HuH-7.5 (cell line): ENCODE measurements around the gene NTM.

Experiments used
- DNase-seq: peaks from one replicate; pipeline ENCODE4 v3.0.0; 2011; ENCODE audit warnings: low spot score

NTM gene

DNA sequence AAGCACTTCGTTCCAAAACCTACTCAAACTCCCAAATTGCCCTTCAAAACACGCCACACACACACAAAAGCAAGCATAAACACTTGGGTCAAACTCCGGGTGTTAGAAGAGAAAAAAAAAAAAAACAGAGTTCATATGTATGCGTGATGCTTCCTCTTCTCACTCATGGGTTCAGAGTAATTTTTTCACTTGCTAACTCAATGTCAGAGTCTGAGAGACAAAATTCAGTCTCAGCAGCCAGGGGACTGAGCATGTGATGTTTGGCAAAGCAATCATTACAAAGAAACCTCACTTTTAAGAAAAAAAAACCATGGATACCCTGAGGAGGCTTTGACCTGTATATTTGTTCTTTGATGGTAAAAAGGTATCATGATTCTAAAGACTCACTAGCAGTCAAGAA is 461.7 kb downstream of the NTM start:
- DNase-seq, result no peak

DNA sequence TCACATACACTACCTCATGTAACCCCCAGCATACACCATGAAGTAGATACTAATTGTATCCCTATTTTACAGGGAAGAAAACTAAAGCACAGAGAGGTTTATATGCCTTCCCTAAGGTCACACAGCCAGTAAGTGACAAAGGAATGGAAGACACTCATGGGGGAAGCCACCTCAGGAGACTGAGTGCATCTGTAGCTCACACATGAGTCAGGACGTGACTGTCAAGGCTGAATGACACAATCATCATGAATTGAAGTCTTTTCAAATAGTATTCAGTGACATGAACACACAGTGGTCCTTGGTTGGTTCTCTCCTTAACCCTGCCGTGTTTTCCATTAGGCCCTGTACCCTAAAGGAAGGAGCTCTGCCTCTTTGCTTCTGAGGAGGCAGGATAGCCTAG is 463.0 kb downstream of the NTM start:
- no peak for DNase-seq

DNA sequence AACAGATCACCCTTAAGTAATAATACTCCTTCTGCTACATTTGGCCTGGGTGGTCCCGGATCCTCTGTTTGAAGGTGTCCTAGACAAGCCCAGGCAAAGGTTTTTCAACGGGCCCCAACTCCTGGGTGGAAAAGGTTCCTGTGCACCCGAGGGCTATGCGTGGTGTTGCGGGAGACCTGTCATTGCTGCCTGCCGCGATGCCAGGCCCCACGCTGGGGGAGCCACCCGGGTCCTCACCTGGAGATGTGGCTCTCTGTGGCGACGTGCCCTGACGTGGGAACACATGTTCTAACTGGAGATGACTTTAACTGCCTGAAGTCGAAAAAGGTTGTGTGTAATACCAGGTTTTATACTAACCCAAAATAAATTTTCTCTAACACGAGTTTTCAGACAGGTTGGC is 467.1 kb downstream of the NTM start:
- DNase-seq, result no peak

GRCh38 chr11:131838016-131838415 is 467.6 kb downstream of the NTM start:
- no peak for DNase-seq

DNA sequence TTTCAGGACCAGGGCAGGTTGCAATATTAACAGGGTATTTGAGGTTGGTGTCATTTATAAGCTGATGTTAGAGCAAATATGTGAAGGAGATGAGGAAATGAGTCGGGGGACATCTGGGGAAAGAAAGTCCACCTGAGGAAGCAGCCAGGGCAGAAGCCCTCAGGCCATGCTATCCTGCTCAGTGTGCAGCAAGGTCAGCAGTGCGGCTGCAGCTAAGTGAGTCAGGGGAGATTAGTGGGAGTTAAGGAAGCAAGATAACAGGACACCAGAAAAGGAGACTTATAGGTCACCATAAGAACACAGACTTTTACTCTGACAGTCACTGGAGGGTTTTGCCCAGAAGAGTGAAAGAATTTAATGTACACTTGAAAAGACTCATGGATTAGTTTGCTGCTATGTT is 468.9 kb downstream of the NTM start:
- DNase-seq, result no peak

DNA sequence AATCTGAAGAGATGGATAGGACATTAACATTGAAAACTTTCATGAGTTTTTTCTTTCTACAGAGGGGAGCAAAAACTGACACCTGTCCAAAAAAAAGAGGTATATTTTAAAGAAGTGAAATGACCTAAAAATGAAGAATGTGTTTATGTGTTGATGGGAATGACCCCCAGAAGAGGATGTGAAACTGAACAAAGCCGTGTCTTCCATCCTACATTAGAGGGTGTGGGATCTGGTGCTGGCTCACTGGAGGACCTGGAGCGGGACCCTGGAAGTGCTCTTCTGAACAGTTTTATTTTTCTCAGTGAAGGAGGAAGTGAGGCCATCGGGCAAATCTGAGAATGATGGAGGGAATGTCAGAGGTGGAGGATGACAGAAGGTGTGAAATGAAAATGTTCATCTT is 470.1 kb downstream of the NTM start:
- no peak for DNase-seq

DNA sequence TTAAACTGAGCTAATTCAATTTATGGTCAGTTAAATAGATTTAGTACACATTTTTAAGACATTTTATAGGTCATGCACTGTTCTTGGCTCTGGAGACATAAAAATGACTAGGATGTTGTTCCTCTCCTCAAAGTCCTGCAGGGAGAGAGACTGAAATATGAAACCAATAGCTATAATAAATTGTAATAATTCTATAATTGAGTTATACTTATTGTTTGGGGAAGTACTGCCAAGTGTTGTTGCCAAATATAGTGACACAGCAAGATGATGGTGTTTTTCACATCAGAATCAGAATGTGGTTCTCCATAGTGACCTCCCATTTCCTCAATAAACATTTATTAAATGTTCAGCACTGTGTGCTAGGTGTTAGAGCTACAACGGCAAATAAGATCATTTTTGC is 470.6 kb downstream of the NTM start:
- DNase-seq, result no peak

- DNase-seq, result no peak
These were observed 471.7 kb downstream of the NTM start for GRCh38 chr11:131841925-131842635.

DNA sequence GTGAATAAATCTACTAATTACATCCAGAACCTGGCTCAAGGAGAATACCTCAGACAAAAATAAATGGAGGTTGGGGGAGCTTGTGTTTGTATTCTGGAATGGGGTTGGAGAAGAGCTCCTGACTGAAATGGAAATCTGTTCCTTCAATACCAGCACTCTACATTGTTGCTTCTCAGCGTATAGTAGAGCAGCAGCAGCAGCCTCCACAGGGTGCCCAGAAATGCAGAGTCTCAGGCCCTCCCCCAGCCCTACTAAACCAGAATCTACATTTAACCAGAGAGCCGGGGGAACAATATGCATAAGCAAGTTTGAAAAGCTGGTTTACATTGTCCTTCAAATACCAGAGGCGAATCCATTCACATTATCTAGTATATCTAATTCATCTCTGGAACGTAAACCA is 474.8 kb downstream of the NTM start:
- no peak for DNase-seq

DNA sequence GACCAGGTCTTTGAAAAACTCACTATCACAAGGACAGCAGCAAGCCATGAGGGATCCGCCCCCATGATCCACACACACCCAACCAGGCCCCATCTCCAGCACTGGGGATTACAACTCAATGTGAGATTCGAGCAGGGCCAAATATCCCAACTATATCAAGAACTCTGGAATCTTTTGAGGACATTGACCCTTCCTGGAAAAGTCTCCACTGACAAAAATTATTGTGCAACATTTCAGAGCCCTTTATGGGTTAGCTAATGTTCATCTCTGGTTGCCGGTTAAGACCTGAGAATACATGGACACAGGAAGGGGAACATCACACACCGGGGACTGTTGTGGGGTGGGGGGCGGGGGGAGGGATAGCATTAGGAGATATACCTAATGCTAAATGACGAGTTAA is 479.1 kb downstream of the NTM start:
- DNase-seq, result no peak

DNA sequence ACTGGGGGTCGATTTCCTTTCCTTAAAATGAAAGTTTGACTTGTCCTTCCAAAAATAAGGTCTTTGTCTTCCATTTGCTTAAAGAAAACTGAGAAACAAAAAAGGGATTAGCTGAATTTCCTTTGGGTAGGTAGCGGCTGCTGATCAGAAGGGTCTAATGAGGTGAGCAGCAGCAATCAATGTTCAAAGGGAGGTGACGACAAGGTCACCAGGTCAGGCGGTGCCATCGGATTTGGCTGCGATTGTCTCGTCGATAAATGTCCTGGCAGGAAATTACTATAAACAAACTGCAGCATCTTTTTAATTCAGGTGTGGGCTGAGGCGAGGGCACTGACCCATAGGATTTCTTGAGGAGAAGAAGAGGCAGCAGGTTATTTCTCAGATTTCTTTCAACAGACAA is 480.1 kb downstream of the NTM start:
- DNase-seq, result no peak

DNA sequence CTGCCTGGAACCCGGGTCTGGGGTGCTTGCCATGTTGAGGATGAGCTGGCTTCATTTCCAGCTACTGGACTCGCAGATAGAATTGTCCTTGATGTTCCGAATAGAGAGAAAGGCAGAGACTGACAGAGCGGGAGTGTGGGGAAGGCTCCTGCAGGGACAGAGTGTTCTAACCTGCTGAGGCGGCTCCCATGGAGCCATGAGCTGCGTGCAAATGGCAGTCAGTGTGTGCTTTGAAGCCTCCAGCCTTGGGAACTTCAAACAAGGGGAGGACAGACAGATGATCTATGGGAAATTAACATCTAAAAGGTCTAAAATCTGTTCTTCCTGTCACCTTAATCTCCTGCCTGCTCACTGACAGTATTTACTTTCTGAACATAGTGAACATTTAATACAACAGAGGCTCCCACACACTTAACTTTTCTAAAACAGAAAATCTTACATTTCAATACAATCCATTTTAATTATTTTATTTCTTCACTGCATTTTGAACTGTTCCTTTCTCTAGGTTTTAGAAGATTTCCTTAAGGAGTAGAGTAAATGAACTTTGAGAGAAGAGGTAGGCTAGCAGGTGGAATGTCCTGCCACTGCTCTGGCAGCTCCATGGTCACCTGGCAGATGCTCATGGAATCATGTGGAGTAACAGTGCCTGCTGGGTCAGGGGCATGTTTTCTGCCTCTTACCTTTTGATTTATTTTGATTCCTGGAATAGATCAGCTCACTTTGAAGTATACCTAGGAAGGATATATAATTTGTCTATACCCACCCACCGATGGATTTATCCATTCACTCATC is 481.7 kb downstream of the NTM start:
- no peak for DNase-seq

GRCh38 chr11:131852757-131853156 is 482.3 kb downstream of the NTM start:
- no peak for DNase-seq

GRCh38 chr11:131854391-131854790 is 484.0 kb downstream of the NTM start:
- no peak for DNase-seq

GRCh38 chr11:131855320-131855719 is 484.9 kb downstream of the NTM start:
- no peak for DNase-seq

DNA sequence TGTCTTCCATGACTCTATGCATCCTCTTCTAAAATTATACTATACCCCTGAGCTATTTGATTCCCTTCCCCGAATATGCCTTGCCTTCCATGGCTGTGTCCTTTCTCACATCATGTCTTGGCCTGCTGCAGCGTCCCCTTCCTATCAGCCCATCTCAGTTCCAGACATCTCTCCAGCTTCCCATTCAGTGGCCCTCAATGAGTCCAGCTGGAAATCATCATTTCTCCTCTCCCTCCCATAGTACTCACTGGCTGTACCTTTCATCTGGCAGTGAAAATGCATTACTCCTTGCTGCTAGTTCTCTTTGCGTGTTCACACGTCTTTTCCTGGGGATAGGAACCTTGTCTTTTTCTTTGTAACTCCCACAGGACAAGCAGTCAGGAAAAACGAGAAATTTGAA is 486.8 kb downstream of the NTM start:
- DNase-seq, result no peak

- no peak for DNase-seq
These were observed 488.1 kb downstream of the NTM start for GRCh38 chr11:131858505-131858904.

DNA sequence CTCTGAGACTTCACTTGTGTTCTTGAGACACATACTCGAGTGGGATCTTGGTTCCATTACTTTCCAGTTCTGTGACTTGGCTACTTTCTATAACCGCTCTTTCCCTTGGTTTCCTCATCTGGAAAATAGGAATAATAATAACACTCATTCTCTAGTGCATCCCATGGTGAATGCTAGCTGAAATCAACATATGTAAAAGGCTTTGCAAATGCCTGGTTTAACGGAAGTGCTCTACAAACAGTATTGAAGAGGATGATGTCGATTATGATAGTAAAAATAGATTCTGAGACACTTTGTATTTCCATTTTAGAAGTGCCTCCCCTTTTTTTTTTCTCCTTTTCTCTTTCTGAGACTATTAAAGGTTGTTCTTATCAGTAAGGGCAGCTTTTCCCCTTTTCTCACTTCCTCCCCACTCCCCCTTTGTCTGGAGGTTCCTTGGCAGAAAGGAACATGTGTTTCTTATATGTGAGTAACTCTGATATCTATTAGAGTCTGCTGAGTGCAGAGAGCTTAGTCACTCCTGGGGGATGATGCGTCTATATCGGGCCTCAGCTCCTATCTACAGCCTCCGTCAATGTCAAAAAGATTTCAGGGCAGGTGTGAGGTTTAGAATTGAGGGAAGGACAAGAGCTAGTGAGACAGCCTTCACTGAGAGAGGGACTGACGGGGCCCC is 489.3 kb downstream of the NTM start:
- no peak for DNase-seq

- DNase-seq, result no peak
These were observed 493.8 kb downstream of the NTM start for GRCh38 chr11:131864228-131864627.

GRCh38 chr11:131865860-131866259 is 495.4 kb downstream of the NTM start:
- DNase-seq, result no peak

- no peak for DNase-seq
These were observed 496.4 kb downstream of the NTM start for GRCh38 chr11:131866535-131867400.
